ENCODE data around the gene SLC6A13.

SLC6A13 gene

GRCh38 chr12:230925-231671 lies 31.5 kb downstream of the SLC6A13 start:
- no peak overlapping the region for H3K4me2 ChIP-seq (ENCODE audit: low read length)
- H3F3A ChIP-seq (ENCODE audit: insufficient read depth, low read length) = no peaks in the 10 kb centered on the region
- no peaks in the 10 kb centered on the region; the same call in 1 of the 2 replicates for H3K27me3 ChIP-seq (ENCODE audit: insufficient read depth, low read length)
- H3K36me3 ChIP-seq (ENCODE audit: insufficient read depth, low read length) = no peaks in the 10 kb centered on the region
- H3K27ac ChIP-seq (ENCODE audit: low read depth, low read length, poor library complexity, severe bottlenecking) = no peak overlapping the region
- H3K4me3 ChIP-seq (ENCODE audit: low read depth, low read length, poor library complexity, severe bottlenecking) = no peak overlapping the region
- TF ChIP-seq, protein P1, sequence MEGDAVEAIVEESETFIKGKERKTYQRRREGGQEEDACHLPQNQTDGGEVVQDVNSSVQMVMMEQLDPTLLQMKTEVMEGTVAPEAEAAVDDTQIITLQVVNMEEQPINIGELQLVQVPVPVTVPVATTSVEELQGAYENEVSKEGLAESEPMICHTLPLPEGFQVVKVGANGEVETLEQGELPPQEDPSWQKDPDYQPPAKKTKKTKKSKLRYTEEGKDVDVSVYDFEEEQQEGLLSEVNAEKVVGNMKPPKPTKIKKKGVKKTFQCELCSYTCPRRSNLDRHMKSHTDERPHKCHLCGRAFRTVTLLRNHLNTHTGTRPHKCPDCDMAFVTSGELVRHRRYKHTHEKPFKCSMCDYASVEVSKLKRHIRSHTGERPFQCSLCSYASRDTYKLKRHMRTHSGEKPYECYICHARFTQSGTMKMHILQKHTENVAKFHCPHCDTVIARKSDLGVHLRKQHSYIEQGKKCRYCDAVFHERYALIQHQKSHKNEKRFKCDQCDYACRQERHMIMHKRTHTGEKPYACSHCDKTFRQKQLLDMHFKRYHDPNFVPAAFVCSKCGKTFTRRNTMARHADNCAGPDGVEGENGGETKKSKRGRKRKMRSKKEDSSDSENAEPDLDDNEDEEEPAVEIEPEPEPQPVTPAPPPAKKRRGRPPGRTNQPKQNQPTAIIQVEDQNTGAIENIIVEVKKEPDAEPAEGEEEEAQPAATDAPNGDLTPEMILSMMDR (IDR thresholded peaks at IDR 0.05; ENCODE audit: low read length) = no peak
- TF ChIP-seq EZH2 (IDR thresholded peaks at IDR 0.05; ENCODE audit: borderline replicate concordance, low read length) = no peak
- H3K9me2 ChIP-seq (ENCODE audit: low read depth, low read length) = no peaks in the 10 kb centered on the region
- no peak overlapping the region for H3K9ac ChIP-seq (ENCODE audit: low read length)
- H4K20me1 ChIP-seq (ENCODE audit: insufficient read depth, low read length) = no peaks in the 10 kb centered on the region
- H2AFZ ChIP-seq (ENCODE audit: low read length) = no peak overlapping the region
- no peaks in the 10 kb centered on the region for H3K4me1 ChIP-seq (ENCODE audit: insufficient read depth, low read length, severe bottlenecking)
- no peaks in the 10 kb centered on the region for H3K79me2 ChIP-seq (ENCODE audit: insufficient read depth, low read length)
- no peaks in the 10 kb centered on the region; the same call in 1 of the 2 replicates for H3K9me3 ChIP-seq (ENCODE audit: low read length)

DNA sequence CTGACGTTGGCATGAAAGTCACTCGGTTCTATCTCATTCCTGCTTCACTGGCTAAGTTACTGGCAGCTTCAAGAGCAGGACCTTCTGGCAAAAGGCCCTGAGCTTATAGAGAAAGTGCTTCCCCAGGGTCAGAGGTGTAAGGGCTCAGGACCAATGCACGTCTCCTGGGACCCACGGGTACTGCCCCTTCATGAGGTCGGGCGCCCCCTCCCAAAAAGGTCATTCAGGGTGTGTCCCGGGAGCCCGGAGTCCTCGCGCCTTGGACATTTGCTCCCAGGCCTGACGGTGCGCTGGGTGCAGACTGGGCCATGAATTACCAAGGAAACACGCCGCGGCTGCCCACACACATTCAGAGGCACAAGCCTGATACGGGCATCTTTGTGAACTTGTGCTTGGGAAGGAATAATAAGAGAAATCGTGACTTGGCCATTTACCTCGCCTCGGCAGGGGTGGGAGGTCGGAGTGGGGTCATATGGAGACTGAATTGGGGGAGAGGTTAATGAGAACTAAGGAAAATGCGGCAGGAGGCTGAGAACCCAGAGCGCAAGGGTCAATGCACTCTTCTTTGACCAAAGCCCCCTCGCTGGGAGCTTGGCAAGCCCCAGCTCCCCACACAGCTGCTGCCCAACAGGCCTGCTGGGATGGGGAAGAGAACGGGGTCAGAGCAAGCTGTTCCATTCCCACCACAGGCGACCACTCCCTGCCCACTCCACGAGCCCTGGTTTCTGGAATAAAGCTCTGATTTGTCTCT lies 33.0 kb downstream of the SLC6A13 start:
- no peaks in the 10 kb centered on the region for H3K9me3 ChIP-seq (ENCODE audit: low read length)
- H3K36me3 ChIP-seq (ENCODE audit: insufficient read depth, low read length) = no peaks in the 10 kb centered on the region
- H3K27ac ChIP-seq (ENCODE audit: low read depth, low read length, poor library complexity, severe bottlenecking) = no peak overlapping the region
- no peak overlapping the region for H3K4me2 ChIP-seq (ENCODE audit: low read length)
- no peaks in the 10 kb centered on the region for H3F3A ChIP-seq (ENCODE audit: insufficient read depth, low read length)
- no peak overlapping the region for H2AFZ ChIP-seq (ENCODE audit: low read length)
- no peaks in the 10 kb centered on the region for H3K4me1 ChIP-seq (ENCODE audit: insufficient read depth, low read length, severe bottlenecking)
- H3K9ac ChIP-seq (ENCODE audit: low read length) = no peak overlapping the region
- no peaks in the 10 kb centered on the region for H3K79me2 ChIP-seq (ENCODE audit: insufficient read depth, low read length)
- TF ChIP-seq, protein P1 (IDR thresholded peaks at IDR 0.05; ENCODE audit: low read length) = no peak
- no peak for TF ChIP-seq EZH2 (IDR thresholded peaks at IDR 0.05; ENCODE audit: borderline replicate concordance, low read length)
- H3K9me2 ChIP-seq (ENCODE audit: low read depth, low read length) = no peaks in the 10 kb centered on the region
- no peaks in the 10 kb centered on the region for H4K20me1 ChIP-seq (ENCODE audit: insufficient read depth, low read length)
- H3K27me3 ChIP-seq (ENCODE audit: insufficient read depth, low read length) = no peaks in the 10 kb centered on the region; the same call in 1 of the 2 replicates
- no peak overlapping the region for H3K4me3 ChIP-seq (ENCODE audit: low read depth, low read length, poor library complexity, severe bottlenecking)

DNA sequence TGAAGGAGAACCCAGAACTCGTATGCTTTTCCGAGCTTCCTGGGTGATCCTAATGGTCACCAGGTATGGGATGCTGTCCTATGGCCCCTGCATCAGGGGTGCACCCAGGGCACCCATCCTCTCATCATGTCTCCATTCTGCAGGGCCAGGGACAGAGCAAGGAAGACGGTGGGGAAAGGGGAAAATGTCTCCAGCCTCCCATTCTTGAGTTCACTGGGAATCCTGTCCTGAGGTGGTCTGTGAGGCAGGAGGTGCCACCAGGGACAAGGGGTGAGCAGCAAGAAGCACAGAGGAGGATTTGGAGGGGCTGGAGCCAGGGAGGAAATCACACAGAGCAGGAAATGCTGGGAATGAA lies 33.8 kb downstream of the SLC6A13 start:
- H3K9me2 ChIP-seq (ENCODE audit: low read depth, low read length) = no peaks in the 10 kb centered on the region
- H3K4me2 ChIP-seq (ENCODE audit: low read length) = no peak overlapping the region
- H3K79me2 ChIP-seq (ENCODE audit: insufficient read depth, low read length) = no peaks in the 10 kb centered on the region
- H3K36me3 ChIP-seq (ENCODE audit: insufficient read depth, low read length) = no peaks in the 10 kb centered on the region
- H3K27ac ChIP-seq (ENCODE audit: low read depth, low read length, poor library complexity, severe bottlenecking) = no peak overlapping the region
- H3K9ac ChIP-seq (ENCODE audit: low read length) = no peak overlapping the region
- no peaks in the 10 kb centered on the region for H3K4me1 ChIP-seq (ENCODE audit: insufficient read depth, low read length, severe bottlenecking)
- no peaks in the 10 kb centered on the region for H3K9me3 ChIP-seq (ENCODE audit: low read length)
- TF ChIP-seq EZH2 (IDR thresholded peaks at IDR 0.05; ENCODE audit: borderline replicate concordance, low read length) = no peak
- TF ChIP-seq, protein P1 (IDR thresholded peaks at IDR 0.05; ENCODE audit: low read length) = no peak
- H3F3A ChIP-seq (ENCODE audit: insufficient read depth, low read length) = no peaks in the 10 kb centered on the region
- no peak overlapping the region for H3K4me3 ChIP-seq (ENCODE audit: low read depth, low read length, poor library complexity, severe bottlenecking)
- no peaks in the 10 kb centered on the region; the same call in 1 of the 2 replicates for H3K27me3 ChIP-seq (ENCODE audit: insufficient read depth, low read length)
- H2AFZ ChIP-seq (ENCODE audit: low read length) = no peak overlapping the region
- no peaks in the 10 kb centered on the region for H4K20me1 ChIP-seq (ENCODE audit: insufficient read depth, low read length)
